Cerebellar cortex (tissue), 1 donor: ENCODE data around the gene IRGC.
"Not testable (repeated sequence)": the region's sequence is repeated elsewhere in the genome, so short reads cannot be mapped to it uniquely, and the experiment has no call there.

Experiments used
- DNase-seq: peaks from one replicate; pipeline ENCODE4 v3.0.0-alpha.2; 2015; ENCODE audit warnings: low spot score

IRGC gene

DNA sequence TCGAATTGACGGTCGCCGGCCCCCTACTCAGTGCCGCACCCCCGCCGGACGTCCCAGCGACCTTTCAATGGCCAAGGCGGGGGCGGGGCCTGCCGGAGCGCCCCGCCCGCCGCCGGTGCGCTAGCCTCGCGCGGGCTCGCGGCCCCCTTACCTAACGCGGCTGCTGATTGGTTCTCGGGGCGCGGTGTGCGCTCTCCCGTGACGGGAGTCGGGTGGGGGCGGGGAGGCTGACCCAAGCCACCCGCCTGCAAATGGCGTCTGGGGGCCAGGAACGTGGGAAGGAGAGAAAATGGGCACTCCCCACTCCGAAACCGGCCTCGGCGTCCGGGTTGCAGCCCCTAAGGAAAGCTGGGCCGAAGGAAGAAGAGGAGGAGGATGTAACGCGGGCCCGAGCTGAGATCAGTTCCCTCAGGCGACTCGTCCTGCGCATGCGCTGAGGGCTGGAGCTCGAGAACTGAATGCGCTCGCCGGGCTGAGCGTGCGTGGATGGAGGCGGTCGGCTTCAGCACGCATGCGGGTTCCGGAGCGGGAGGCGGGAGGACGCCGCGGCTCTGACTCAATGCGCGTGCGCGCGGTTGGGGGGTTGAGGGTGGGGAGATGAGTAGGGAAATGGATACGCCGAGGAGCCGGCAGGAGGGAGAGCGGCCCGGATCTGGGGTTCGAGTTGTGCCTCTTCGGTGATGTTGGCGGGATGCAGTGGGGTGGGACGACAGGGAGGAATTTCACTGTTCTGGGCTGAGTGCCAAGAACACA is 38.8 kb downstream of the IRGC start, which contains the start of gene SMG9:
SMG9 (minus strand) TSS at position 460 of the 753 bp plus-strand sequence. CDS start 4,221 bp downstream, outside the sequence.
- DNase-seq = peak; percentile 97

DNA sequence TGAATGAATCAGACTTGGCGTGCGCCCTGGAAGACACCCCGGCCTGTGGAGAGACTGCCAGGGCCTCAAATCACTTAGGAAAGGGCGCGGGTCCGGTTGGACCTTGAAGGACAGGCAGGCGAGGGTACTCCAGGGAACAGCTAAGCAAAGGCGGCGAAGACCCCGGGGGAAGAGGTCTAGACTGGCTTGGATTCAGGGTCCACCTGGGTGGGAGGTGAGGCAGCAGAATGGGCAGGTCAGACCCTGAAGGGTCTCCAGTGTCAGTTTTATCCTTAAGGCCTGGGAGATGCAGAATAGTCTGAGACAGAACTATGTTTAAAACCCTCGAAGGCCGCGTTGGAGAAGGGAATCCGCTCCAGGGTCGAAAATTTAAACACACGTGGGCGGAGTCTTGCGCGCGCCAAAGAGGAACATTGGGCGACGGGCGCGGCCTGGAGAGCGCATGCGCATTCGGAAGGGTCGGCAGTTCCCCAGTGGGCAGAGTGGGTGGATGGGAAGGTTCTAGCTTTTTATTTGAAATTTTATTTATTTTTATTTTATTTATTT is 39.5 kb downstream of the IRGC start:
- DNase-seq = peak; percentile 79

DNA sequence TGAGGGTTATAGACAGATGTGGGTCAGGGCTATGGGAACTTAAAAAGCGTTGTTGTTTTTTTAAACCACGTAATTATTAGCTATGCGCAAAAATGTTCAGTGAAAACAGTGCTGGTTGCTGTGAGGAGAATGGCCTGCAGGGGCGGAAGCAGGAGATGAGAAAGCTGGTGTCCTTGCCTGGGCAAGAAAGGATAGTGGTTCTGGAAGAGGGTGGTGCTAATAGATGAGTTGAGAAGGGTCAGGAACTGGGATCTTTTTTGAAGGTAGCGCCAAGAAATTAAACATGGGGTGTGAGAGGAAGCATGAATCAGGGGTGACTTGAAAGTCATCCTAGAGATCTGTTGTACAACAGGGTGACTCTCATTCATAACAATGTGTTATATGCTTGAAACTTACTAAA is 43.6 kb downstream of the IRGC start:
- DNase-seq = no peak

DNA sequence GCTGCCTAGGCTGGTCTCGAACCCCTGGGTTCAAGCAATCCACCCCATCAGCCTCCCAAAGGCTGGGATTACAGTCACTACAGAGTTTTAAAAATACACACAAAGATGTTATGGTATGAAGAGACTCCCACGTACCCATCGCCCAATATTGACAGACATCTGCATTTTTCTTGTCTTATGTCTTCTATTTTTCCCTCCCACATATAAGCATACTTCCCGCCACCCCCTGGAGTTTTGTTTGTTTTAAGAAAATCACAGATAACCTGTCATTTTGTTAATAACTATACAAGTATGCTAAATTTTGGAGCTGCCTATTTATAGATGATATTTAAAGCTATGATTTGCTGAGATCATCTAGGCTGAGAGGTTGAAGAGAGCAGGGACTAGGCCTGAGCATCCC is 45.1 kb downstream of the IRGC start:
- no peak for DNase-seq

DNA sequence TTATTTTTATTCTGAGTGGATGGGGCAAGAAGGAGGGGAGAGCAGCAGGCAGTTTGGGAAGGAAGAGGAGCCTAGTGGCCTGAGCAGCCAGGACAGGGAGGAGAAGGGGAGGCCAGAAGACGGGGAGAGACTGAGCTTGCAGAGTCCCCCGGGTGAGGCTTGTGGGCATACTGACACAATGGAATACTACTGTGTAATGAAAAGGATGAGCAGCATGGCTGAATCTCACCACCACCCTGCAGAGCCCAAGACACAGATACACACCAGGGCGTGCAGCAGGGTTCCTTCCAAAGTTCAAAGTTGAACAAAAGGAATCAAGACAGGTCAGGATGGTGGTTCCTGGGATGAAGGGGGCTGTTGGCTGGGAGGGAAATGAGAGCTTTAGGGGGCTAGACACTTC is 46.9 kb downstream of the IRGC start:
- no peak for DNase-seq

DNA sequence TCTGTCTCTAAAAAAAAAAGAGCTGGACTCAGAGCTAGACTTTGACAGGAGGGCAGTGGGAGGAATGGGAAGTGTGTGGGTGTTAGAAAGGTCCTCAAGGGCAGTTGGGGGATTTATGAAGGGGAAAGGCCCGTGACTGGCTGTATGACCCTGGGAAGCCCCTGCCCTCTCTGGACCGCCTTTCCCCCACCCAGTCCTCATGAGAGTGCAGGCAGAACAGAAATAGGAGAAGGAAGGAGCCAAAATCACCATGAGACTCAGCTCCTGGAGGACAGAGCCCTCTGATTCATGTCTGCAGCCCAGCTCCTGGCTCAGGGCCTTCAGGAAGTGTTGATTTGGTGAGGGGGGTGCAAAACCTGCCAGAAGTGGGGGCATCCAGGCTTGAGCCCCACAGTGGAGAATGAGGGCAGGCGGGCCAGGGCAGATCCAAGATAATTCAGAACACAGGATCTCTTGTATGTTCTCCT is 47.6 kb downstream of the IRGC start:
- no peak for DNase-seq

DNA sequence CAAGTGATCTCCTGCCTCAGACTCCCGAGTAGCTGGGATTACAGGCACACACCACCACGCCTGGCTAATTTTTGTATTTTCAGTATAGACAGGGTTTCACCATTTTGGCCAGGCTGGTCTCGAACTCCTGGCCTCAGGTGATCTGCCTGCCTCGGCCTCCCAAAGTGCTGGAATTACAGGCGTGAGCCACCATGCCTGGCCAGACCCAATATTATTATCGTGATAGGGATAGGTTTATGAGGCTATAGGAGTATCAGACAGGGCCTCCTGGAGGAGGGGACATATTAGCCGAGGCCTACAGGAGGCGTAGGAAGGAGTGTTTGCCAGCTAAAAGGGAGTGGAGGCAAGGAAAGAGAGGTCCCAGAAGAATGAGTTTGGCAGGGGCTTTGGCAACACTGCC is 48.8 kb downstream of the IRGC start:
- not testable (repeated sequence) for DNase-seq

DNA sequence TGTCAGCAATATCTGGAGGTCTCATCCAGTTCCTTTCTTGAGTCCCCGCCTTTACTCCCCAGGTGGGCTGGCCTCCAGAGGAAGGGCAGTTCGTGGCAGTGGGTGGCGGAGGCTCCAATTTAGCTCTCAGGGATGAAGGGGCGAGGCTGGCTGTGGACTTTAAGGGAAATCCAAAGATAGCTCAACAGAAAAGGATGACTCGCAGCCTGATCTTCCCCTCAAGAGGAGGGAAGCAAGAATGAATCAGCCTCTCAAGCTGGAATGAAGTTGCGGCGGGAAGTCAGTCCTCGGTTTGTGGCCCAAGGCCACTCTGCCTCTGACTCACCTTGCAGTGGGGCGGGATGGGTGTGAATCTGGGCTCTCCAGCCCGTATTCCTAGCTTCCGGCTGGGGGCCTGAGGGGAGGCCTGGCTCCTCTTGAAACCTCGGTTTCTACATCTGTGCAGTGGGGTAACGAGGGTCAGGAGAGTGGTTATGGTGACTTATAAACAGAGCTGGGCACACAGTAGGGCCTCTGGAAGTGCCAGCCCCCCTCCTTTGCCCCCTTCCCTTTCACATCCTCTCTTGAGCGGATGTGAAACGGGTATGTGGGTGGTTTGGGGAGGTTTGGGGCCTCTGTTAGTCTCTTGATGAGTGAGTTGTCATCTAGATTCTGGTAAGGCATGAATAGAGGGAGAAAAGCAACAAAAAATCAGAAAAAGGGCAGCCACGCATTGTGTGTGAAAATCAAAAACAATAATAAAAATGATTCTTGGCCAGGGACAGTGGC is 49.4 kb downstream of the IRGC start:
- no peak for DNase-seq

DNA sequence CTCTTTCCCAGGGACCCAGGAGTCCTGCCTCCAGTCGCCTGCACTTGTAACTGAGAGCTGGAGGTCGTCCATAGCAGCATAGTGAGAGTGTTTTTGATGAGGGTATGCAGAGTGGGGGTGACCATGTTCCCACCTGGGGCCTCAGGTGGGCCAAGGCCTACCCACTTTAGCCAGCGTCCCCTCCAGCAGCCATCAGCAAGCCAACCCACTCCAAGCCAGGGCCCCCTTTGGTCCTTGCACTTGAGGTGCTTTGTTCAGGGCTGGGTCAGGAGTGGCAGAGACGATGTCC is 50.8 kb downstream of the IRGC start:
- no peak for DNase-seq

DNA sequence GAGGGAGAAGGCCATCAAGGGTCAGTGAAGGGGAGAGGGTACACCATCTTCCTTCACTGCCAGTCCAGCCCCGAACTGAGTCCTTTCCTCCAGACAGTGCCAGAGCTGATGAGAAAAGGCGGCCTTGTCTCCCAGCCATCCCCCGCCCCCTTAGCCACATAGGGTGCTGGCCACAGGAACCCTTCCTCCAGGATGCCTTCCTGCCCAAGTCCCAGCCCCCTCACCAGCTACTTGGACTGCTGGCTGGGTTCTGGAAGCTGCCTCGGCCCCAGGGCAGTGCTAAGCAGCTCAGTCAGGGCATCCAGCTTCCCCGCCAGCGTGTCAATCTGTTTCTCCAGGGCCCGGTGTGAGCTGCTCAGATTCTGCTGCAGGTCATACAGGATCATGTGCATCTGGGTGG is 51.4 kb downstream of the IRGC start:
- no peak for DNase-seq

DNA sequence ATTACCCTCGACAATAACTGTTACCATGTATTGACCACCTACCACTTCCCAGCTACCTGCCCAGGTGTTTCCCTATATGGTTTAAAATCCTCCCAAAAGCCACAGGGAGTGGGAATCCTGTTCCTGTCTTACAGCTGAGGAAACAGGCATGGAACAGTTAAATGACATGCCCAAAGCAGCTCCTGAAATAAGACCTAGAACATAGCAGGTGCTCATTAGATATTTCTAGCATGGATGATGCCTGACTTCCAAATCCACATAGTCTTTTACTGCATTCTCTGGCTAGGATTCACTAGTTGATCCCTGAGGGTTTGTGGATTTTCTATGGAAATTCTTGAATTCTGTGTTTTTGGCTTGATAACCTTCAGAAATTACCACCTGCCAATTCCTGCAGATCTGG is 51.9 kb downstream of the IRGC start:
- no peak for DNase-seq

DNA sequence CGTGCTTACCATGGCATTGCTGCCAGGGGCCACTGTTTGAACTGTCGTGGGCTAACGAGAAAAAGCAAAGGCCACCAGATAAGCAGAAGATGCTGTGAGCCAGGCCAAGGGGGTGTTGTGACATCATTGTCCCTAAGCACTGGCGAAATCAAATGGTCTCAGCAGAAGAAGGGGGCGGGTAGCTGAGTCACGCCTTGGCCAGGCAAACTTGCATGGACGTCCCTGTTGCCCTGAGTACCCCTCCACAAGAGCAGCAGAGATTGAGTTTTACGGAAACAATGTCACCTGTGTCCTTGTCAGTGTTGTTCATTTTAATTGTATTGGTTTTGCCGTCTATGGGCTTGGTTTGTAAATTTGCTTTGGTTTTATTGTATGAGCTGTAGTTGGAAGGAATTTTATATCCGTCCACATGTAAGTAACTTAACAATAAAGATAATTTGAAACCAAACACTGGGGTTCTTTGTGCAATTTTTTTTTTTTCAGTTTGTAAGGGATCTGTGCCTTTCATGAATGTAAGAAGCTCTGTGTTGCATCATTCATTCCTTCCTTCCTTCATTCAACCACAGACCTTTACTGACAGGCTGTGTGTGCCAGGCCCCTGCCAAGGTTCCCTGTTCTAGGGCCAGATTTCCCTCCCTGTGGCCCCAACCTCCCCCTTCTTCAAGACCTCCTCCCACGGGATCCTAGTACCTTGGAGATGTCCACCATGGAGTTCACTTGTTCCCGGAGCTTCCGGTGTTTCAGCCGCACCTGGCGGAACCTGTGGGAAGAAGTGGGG is 52.6 kb downstream of the IRGC start:
- DNase-seq = no peak

DNA sequence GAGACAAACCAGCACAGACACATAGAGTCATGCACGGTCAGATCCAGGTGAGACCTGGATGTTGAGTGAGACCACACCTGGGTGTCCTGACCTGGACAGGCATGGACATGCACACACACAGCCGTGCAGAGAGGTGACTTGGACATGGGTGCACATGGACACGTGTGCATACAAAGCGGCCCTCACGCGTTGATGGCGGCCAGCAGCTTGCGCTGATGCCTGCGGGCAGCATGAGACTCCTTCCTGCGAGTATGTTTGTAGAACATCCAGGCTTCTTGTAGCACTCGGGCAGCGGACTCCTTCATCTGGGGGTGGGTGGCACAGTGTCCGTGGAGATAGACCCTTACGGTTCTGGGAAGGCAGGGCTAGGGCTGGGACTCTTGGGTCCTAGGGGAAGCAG is 53.4 kb downstream of the IRGC start:
- no peak for DNase-seq
